GM12873 (cell line): ENCODE data around the gene TCP11L2.

Experiments used
- CTCF ChIP-seq: IDR thresholded peaks from 2 replicates; pipeline ENCODE4 v1.5.1; 2012; ENCODE audit warnings: low read depth, mild to moderate bottlenecking, moderate library complexity, low read length, control low read depth; ENCODE audit not compliant: insufficient read depth; ENCODE audit errors: missing control alignments

Gene TCP11L2

GRCh38 chr12:106301241-106301610, 1.3 kb upstream of the TCP11L2 start:
- TF ChIP-seq CTCF, result no peak

- no peak for TF ChIP-seq CTCF
Measured at GRCh38 chr12:106301611-106302321, 767 bp upstream of the TCP11L2 start.

GRCh38 chr12:106303202-106303820, 778 bp downstream of the TCP11L2 start:
- peak; percentile 27 for TF ChIP-seq CTCF

GRCh38 chr12:106304001-106304421, 1.5 kb downstream of the TCP11L2 start:
- no peak for TF ChIP-seq CTCF

- no peak for TF ChIP-seq CTCF
Measured at GRCh38 chr12:106304797-106305196, 2.3 kb downstream of the TCP11L2 start.

GRCh38 chr12:106305376-106305775, 2.8 kb downstream of the TCP11L2 start:
- TF ChIP-seq CTCF, result no peak

- no peak for TF ChIP-seq CTCF
Measured at GRCh38 chr12:106307181-106307580, 4.6 kb downstream of the TCP11L2 start.
